Effector CD4-positive, alpha-beta T cell (primary cell): ENCODE results near the gene KATNBL1.
"Not testable (repeated sequence)": the region's sequence is repeated elsewhere in the genome, so short reads cannot be mapped to it uniquely, and the experiment has no call there.

Experiments used
- DNase-seq: peaks from one replicate; pipeline ENCODE4 v3.0.0-alpha.2; 2020

Gene KATNBL1

GRCh38 chr15:34193272-34193671, 16.6 kb downstream of the KATNBL1 start:
- DNase-seq, result not testable (repeated sequence)

GRCh38 chr15:34188711-34189110, 21.2 kb downstream of the KATNBL1 start:
- DNase-seq, result no peak

GRCh38 chr15:34185666-34186065, 24.2 kb downstream of the KATNBL1 start:
- DNase-seq, result no peak

- DNase-seq, result no peak
These were observed 27.0 kb downstream of the KATNBL1 start for GRCh38 chr15:34182942-34183341.

GRCh38 chr15:34179234-34179633, 30.7 kb downstream of the KATNBL1 start:
- DNase-seq, result no peak

- DNase-seq, result not testable (repeated sequence)
These were observed 43.8 kb downstream of the KATNBL1 start for GRCh38 chr15:34165987-34166573.

GRCh38 chr15:34161329-34161963, 48.5 kb downstream of the KATNBL1 start:
- DNase-seq, result no peak

GRCh38 chr15:34160735-34161134, 49.2 kb downstream of the KATNBL1 start:
- no peak for DNase-seq

GRCh38 chr15:34158355-34158754, 51.5 kb downstream of the KATNBL1 start:
- DNase-seq, result no peak

GRCh38 chr15:34155859-34156258, 54.0 kb downstream of the KATNBL1 start:
- no peak for DNase-seq

- no peak for DNase-seq
These were observed 55.1 kb downstream of the KATNBL1 start for GRCh38 chr15:34154725-34155204.

- DNase-seq, result no peak
These were observed 62.3 kb downstream of the KATNBL1 start for GRCh38 chr15:34147371-34148140.

GRCh38 chr15:34133511-34133910, 76.4 kb downstream of the KATNBL1 start:
- DNase-seq, result no peak

- DNase-seq, result no peak
These were observed 77.0 kb downstream of the KATNBL1 start for GRCh38 chr15:34132881-34133280.

- no peak for DNase-seq
These were observed 81.0 kb downstream of the KATNBL1 start for GRCh38 chr15:34128898-34129297.

GRCh38 chr15:34126522-34126921, 83.4 kb downstream of the KATNBL1 start:
- DNase-seq, result no peak

- no peak for DNase-seq
These were observed 84.0 kb downstream of the KATNBL1 start for GRCh38 chr15:34125945-34126344.

- no peak for DNase-seq
These were observed 85.2 kb downstream of the KATNBL1 start for GRCh38 chr15:34124651-34125050.

- no peak for DNase-seq
These were observed 87.1 kb downstream of the KATNBL1 start for GRCh38 chr15:34122771-34123183.

- not testable (repeated sequence) for DNase-seq
These were observed 88.1 kb downstream of the KATNBL1 start for GRCh38 chr15:34121786-34122185.

GRCh38 chr15:34120420-34120819, 89.5 kb downstream of the KATNBL1 start:
- DNase-seq, result not testable (repeated sequence)

- DNase-seq, result no peak
These were observed 90.6 kb downstream of the KATNBL1 start for GRCh38 chr15:34119291-34119690.

- DNase-seq, result no peak
These were observed 93.3 kb downstream of the KATNBL1 start for GRCh38 chr15:34116620-34117019.

GRCh38 chr15:34114739-34115138, 95.2 kb downstream of the KATNBL1 start:
- no peak for DNase-seq
